Measurements from ENCODE around the gene RYR3.

The RYR3 gene

GRCh38 chr15:33309602-33310276 is 1.0 kb upstream of the RYR3 start:
- Mint-ChIP-seq H3K9me3 (no peaks in the 10 kb centered on the region), H3K4me1 (peaks cover 10% of the 10 kb centered on the region), H3K27me3 (peaks cover 70% of the 10 kb centered on the region), H3K4me3 (no peak overlapping the region), H3K27ac (no peak overlapping the region)
- ATAC-seq (no peak), DNase-seq (no peak)

GRCh38 chr15:33311312-33311971 is 675 bp downstream of the RYR3 start:
- no peak for DNase-seq
- Mint-ChIP-seq H3K4me3 (no peak overlapping the region), H3K27me3 (peaks cover 69% of the 10 kb centered on the region), H3K27ac (no peak overlapping the region), H3K9me3 (no peaks in the 10 kb centered on the region), H3K4me1 (peaks cover 10% of the 10 kb centered on the region)
- ATAC-seq = no peak

GRCh38 chr15:33313491-33313890 is 2.7 kb downstream of the RYR3 start:
- H3K9me3 Mint-ChIP-seq = no peaks in the 10 kb centered on the region
- H3K4me1 Mint-ChIP-seq = peaks cover 10% of the 10 kb centered on the region
- no peak overlapping the region for H3K4me3 Mint-ChIP-seq
- DNase-seq = no peak
- H3K27ac Mint-ChIP-seq = no peak overlapping the region
- peaks cover 87% of the 10 kb centered on the region for H3K27me3 Mint-ChIP-seq
- no peak for ATAC-seq

DNA sequence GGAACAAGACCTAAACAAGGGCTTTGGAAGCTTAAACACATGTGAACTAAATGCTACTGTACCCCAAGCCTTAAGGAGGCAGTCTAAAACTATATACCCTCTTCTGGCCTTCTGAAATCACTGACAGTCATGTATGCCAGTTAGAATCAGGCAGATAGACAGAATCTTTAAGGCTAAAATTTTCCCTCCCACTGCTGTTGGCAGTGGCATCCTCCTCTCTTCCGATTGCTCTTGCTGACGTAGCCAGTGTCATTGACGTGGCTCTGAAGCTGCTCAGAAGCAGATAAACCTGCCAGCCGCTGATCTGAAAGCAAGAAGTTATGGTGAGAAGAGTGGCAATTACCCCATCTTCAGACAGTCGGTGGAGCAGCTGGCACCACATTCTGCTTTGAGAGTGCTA is 3.3 kb downstream of the RYR3 start:
- H3K27me3 Mint-ChIP-seq = peaks cover 88% of the 10 kb centered on the region
- DNase-seq = no peak
- no peaks in the 10 kb centered on the region for H3K9me3 Mint-ChIP-seq
- H3K4me1 Mint-ChIP-seq = peaks cover 10% of the 10 kb centered on the region
- ATAC-seq = no peak
- no peak overlapping the region for H3K4me3 Mint-ChIP-seq
- H3K27ac Mint-ChIP-seq = no peak overlapping the region

- ATAC-seq = no peak
- Mint-ChIP-seq H3K9me3 (no peaks in the 10 kb centered on the region), H3K4me3 (no peak overlapping the region)
Observed at GRCh38 chr15:33315044-33315443, 4.3 kb downstream of the RYR3 start.

GRCh38 chr15:33317896-33318295 is 7.1 kb downstream of the RYR3 start:
- no peak for DNase-seq
- no peaks in the 10 kb centered on the region for H3K4me1 Mint-ChIP-seq
- peaks cover 50% of the 10 kb centered on the region for H3K27me3 Mint-ChIP-seq
- no peak overlapping the region for H3K4me3 Mint-ChIP-seq
- no peaks in the 10 kb centered on the region for H3K9me3 Mint-ChIP-seq
- no peak overlapping the region for H3K27ac Mint-ChIP-seq
- no peak for ATAC-seq

More at GRCh38 chr15:33315044-33315443, 4.3 kb downstream of the RYR3 start:
- H3K4me1 Mint-ChIP-seq = peaks cover 7% of the 10 kb centered on the region
- H3K27me3 Mint-ChIP-seq = peaks cover 79% of the 10 kb centered on the region
- DNase-seq = no peak
- H3K27ac Mint-ChIP-seq = no peak overlapping the region

DNA sequence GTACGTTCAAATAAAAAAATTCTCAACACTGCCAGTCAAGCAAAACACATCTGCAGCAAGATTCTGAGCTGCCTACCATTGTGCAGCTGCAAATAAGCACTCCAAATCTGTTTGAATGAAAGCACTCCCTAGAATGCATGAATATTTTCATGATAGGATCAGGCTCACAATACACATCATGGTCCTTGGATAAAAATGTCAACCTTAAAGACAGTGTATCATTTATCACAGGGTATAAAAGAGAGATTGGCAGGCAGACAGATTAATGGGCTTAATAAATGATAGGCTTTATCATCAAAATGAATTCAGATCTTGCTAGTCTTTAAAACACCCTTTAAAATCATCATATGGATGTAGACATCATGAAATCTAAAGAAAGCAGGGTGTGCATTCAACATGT is 9.2 kb downstream of the RYR3 start:
- ATAC-seq (no peak), DNase-seq (no peak)
- Mint-ChIP-seq H3K27me3 (peaks cover 29% of the 10 kb centered on the region), H3K27ac (no peak overlapping the region), H3K4me3 (no peak overlapping the region), H3K4me1 (peaks cover 12% of the 10 kb centered on the region), H3K9me3 (no peaks in the 10 kb centered on the region)

DNA sequence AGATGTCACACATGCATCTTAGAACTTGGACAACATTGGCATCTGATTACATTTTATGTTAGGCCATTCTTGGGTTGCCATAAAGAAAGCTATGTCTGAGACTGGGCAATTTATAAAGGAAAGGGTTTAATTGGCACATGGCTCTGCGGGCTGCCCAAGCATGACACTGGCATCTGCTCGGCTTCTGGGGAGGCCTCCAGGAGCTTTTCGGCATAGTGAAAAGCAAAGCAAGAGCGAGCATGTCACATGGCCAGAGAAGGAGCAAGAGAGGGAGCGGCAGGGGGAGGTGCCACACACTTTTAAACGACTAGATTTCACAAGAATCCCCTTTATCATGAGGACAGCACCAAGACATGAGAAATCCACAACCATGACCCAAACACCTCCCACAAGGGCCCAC is 11.3 kb downstream of the RYR3 start:
- H3K9me3 Mint-ChIP-seq = no peaks in the 10 kb centered on the region
- DNase-seq = no peak
- no peak overlapping the region for H3K27ac Mint-ChIP-seq
- H3K4me3 Mint-ChIP-seq = no peak overlapping the region
- H3K4me1 Mint-ChIP-seq = peaks cover 12% of the 10 kb centered on the region
- no peak for ATAC-seq
- H3K27me3 Mint-ChIP-seq = peaks cover 20% of the 10 kb centered on the region

DNA sequence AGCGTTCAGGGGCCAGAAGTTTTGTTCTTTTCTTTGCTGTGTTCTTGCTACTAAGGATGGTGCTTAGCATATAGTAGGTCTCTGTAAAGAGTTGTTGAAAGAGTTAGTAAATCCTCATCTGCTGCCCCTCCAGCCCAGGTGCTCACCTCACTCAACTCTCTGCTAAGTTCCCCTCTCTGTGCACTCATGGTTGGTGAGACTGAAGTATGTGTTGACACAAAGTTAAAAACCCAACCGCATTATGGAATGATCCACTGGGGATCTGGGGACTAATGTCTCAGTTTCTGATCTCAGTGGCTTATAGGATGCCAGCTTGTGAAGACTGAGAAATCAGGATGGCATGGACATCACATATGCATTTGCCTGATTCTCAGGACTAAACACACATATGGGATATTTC is 13.8 kb downstream of the RYR3 start:
- no peaks in the 10 kb centered on the region for H3K27me3 Mint-ChIP-seq
- ATAC-seq (no peak), DNase-seq (no peak)
- H3K27ac Mint-ChIP-seq = no peak overlapping the region
- H3K4me3 Mint-ChIP-seq = no peak overlapping the region
- H3K9me3 Mint-ChIP-seq = no peaks in the 10 kb centered on the region
- H3K4me1 Mint-ChIP-seq = peaks cover 12% of the 10 kb centered on the region

- Mint-ChIP-seq H3K27me3 (peaks cover 9% of the 10 kb centered on the region), H3K9me3 (no peaks in the 10 kb centered on the region), H3K4me1 (peaks cover 12% of the 10 kb centered on the region), H3K4me3 (no peak overlapping the region), H3K27ac (no peak overlapping the region)
- ATAC-seq (no peak), DNase-seq (no peak)
Observed at GRCh38 chr15:33326908-33327307, 16.1 kb downstream of the RYR3 start.

GRCh38 chr15:33328106-33328505 is 17.3 kb downstream of the RYR3 start:
- Mint-ChIP-seq H3K4me1 (peaks cover 10% of the 10 kb centered on the region), H3K9me3 (no peaks in the 10 kb centered on the region), H3K4me3 (no peak overlapping the region), H3K27me3 (peaks cover 9% of the 10 kb centered on the region), H3K27ac (no peak overlapping the region)
- no peak for DNase-seq
- ATAC-seq = no peak

DNA sequence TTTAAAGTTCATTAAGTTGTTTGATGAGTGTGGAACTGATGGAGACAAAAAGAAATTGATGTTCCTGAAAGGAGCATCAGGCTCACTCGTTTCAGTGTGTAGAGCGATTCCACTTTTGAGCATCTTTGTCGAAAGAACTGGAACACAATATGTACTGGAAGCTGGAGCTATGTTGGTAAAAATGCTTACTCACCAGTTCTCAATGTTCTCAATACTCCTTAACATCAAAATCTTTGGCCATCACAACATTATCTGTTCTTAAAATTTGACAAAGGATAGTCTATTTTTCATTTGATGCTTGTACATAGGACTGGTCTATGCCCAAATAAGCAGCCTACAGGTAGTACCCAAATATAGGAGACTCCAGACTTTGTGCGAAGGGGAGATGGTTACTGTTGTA is 18.7 kb downstream of the RYR3 start:
- no peak for ATAC-seq
- DNase-seq = no peak
- Mint-ChIP-seq H3K4me1 (no peaks in the 10 kb centered on the region), H3K27me3 (peaks cover 9% of the 10 kb centered on the region), H3K27ac (no peak overlapping the region), H3K9me3 (no peaks in the 10 kb centered on the region), H3K4me3 (no peak overlapping the region)

DNA sequence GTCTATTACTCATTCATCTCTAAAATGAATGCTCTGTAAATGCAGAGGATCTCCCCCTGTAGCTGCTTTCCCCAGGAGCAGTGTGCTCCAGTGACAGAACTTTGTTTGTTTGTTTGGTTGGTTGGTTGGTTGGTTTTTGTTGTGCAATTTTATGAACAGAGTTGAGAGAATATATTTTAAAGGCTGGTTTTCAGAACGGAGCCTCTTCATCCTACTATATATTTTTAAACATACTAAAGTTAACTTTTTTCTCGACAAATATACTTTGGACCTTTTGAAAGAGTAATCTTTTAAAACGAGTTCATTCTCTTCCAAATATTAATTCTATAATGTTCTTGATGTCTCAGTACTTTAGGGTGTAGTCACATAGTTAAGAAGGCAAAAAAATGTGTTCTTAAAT is 20.2 kb downstream of the RYR3 start:
- Mint-ChIP-seq H3K4me1 (no peaks in the 10 kb centered on the region), H3K9me3 (no peaks in the 10 kb centered on the region), H3K4me3 (no peak overlapping the region), H3K27me3 (peaks cover 9% of the 10 kb centered on the region), H3K27ac (no peak overlapping the region)
- ATAC-seq = no peak
- DNase-seq = no peak

- H3K27me3 Mint-ChIP-seq = no peaks in the 10 kb centered on the region
- H3K27ac Mint-ChIP-seq = no peak overlapping the region
- H3K9me3 Mint-ChIP-seq = peaks cover 0 to 5% of the 10 kb centered on the region in 2 donors
- DNase-seq (no peak), ATAC-seq (no peak)
- no peak overlapping the region for H3K4me3 Mint-ChIP-seq
- no peaks in the 10 kb centered on the region for H3K4me1 Mint-ChIP-seq
Observed at GRCh38 chr15:33341953-33342352, 31.2 kb downstream of the RYR3 start.

DNA sequence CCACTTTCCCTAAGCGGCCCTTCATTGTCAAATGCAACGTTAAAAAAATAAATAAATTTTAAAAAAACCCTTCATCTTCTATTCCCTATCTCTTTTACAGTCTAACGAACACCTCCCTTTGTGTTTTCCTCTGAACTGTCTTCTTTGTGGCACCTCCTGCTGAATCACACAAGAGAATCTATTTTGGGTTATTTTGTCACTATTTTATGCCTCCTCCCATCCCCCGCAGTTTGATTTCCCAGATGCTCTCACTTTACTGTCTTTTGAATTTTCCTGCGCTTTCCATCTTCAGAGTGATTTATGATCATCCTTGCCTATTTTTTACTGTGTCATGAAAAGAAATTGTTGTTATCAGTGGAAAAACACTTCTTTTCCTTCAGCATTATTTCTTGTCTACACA is 32.5 kb downstream of the RYR3 start:
- Mint-ChIP-seq H3K27me3 (no peaks in the 10 kb centered on the region), H3K27ac (no peak overlapping the region), H3K4me3 (no peak overlapping the region), H3K4me1 (no peaks in the 10 kb centered on the region), H3K9me3 (peaks cover 0 to 5% of the 10 kb centered on the region in 2 donors)
- ATAC-seq (no peak), DNase-seq (no peak)

DNA sequence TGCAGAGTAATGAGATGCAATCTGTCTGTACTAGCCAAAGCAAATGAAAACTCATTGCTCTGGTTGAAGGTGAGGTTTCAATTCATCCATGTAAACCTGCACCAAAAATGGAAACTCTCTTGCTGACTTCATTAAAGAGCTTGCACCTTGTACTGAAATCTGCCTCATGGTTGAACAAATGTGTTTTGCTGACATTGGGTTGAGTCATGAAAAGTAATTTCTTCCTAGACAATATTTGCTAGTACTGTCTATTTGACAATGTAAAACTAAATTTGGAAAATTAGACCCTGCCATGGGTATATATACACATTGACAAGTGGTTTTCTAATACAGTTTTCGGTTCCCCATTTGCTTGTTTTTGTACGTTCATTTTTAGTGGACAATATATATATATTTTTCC is 33.3 kb downstream of the RYR3 start:
- DNase-seq = no peak
- Mint-ChIP-seq H3K9me3 (peaks cover 0 to 4% of the 10 kb centered on the region in 2 donors), H3K4me3 (no peak overlapping the region), H3K27me3 (no peaks in the 10 kb centered on the region), H3K4me1 (no peaks in the 10 kb centered on the region), H3K27ac (no peak overlapping the region)
- no peak for ATAC-seq

GRCh38 chr15:33344530-33344929 is 33.8 kb downstream of the RYR3 start:
- Mint-ChIP-seq H3K27ac (no peak overlapping the region), H3K4me3 (no peak overlapping the region), H3K4me1 (no peaks in the 10 kb centered on the region), H3K9me3 (no peaks in the 10 kb centered on the region), H3K27me3 (no peaks in the 10 kb centered on the region)
- ATAC-seq (no peak), DNase-seq (no peak)

Data from stimulated activated naive CD8-positive, alpha-beta T cell treated with anti-CD3 and anti-CD28 coated beads, Interleukin-15, amount 100 ng/mL, for 72 hours (primary cell).